WTC11 (cell line): ENCODE results near the gene NFAT5. TPM values are rescaled to one million over a fixed set of nuclear protein-coding genes. Genes with fewer than 3 reads are reported as not detected.
A peak's percentile ranks its signal among the peaks of the same experiment; 100 is the strongest.

ENCODE experiments used
- ATAC-seq: fragments of 200-7000 bp; cut with Tn5 transposase; 2 replicates; pipeline ENCODE4 v1.10.0; 2021; ENCODE audit warnings: mild to moderate bottlenecking, moderate library complexity
- CTCF ChIA-PET: fragments of 300-600 bp; sonication (Branson Sonifier 250); formaldehyde crosslinking; loops from one replicate; lab custom pipeline; 2021; ENCODE audit warnings: antibody characterized with exemption; lab: Charles Lee
- POLR2A ChIA-PET: fragments of 350-600 bp; sonication (Branson Sonifier 250); formaldehyde crosslinking; loops from one replicate; lab custom pipeline; 2021; ENCODE audit warnings: antibody characterized with exemption; lab: Charles Lee
- DNase-seq: peaks from one replicate; pipeline ENCODE4 v3.0.0; 2021; ENCODE audit warnings: low spot score
- H3K27ac Mint-ChIP-seq: 2 replicates; pipeline ENCODE4 v1.8.0; 2021; ENCODE audit warnings: mixed read lengths
- H3K27me3 Mint-ChIP-seq: 2 replicates; pipeline ENCODE4 v1.8.0; 2021; ENCODE audit warnings: low read depth, mild to moderate bottlenecking, moderate library complexity, mixed read lengths
- H3K36me3 Mint-ChIP-seq: 2 replicates; pipeline ENCODE4 v1.8.0; 2021; ENCODE audit warnings: mixed read lengths
- H3K4me1 Mint-ChIP-seq: 2 replicates; pipeline ENCODE4 v1.8.0; 2022; ENCODE audit warnings: mixed read lengths
- H3K4me3 Mint-ChIP-seq: 2 replicates; pipeline ENCODE4 v1.8.0; 2021; ENCODE audit warnings: mild to moderate bottlenecking, moderate library complexity, mixed read lengths
- H3K9me3 Mint-ChIP-seq: 2 replicates; pipeline ENCODE4 v1.8.0; 2021; ENCODE audit warnings: mixed read lengths
- AFF4 ChIP-seq: sonication (generic); formaldehyde crosslinking; IDR thresholded peaks from 2 replicates; pipeline ENCODE4 v1.8.1; 2023; ENCODE audit warnings: mild to moderate bottlenecking, missing genetic modification reagents, borderline replicate concordance
- ATF1 ChIP-seq: sonication (generic); formaldehyde crosslinking; IDR thresholded peaks from 2 replicates; pipeline ENCODE4 v1.8.1; 2023; ENCODE audit warnings: mild to moderate bottlenecking, moderate library complexity, missing genetic modification reagents
- CDX4 ChIP-seq: fragments of 250-450 bp; sonication (Bioruptor Pico); IDR thresholded peaks from 2 replicates; pipeline ENCODE4 v1.9.0; 2021; ENCODE audit warnings: moderate library complexity, mild to moderate bottlenecking, inconsistent platforms, borderline replicate concordance
- E2F1 ChIP-seq: sonication (generic); formaldehyde crosslinking; IDR thresholded peaks from 2 replicates; pipeline ENCODE4 v1.8.0; 2022; ENCODE audit warnings: mild to moderate bottlenecking, missing genetic modification reagents
- GABPB1 ChIP-seq: sonication (generic); formaldehyde crosslinking; IDR thresholded peaks from 2 replicates; pipeline ENCODE4 v1.8.1; 2023; ENCODE audit warnings: mild to moderate bottlenecking, missing genetic modification reagents
- HMGA2 ChIP-seq: fragments of 250-450 bp; sonication (Bioruptor Pico); IDR thresholded peaks from 2 replicates; pipeline ENCODE4 v1.4.0; 2021; ENCODE audit warnings: mild to moderate bottlenecking, moderate library complexity
- HMGXB4 ChIP-seq: sonication (generic); formaldehyde crosslinking; IDR thresholded peaks from 2 replicates; pipeline ENCODE4 v1.8.1; 2023; ENCODE audit warnings: mild to moderate bottlenecking, moderate library complexity, missing genetic modification reagents
- KAT7 ChIP-seq: sonication (generic); formaldehyde crosslinking; IDR thresholded peaks from 2 replicates; pipeline ENCODE4 v1.8.1; 2023; ENCODE audit warnings: missing genetic modification reagents, mild to moderate bottlenecking, borderline replicate concordance
- MLX ChIP-seq: sonication (generic); formaldehyde crosslinking; IDR thresholded peaks from 2 replicates; pipeline ENCODE4 v1.8.1; 2023; ENCODE audit warnings: mild to moderate bottlenecking, missing genetic modification reagents, moderate library complexity
- SMAD3 ChIP-seq: sonication (generic); formaldehyde crosslinking; IDR thresholded peaks from 2 replicates; pipeline ENCODE4 v1.8.0; 2022; ENCODE audit warnings: missing genetic modification reagents, mild to moderate bottlenecking, borderline replicate concordance
- ZNF138 ChIP-seq: sonication (generic); formaldehyde crosslinking; conservative IDR thresholded peaks from 2 replicates; pipeline ENCODE4 v1.8.1; 2022; ENCODE audit warnings: mild to moderate bottlenecking, moderate library complexity, missing genetic modification reagents
- ZNF263 ChIP-seq: sonication (generic); formaldehyde crosslinking; IDR thresholded peaks from 2 replicates; pipeline ENCODE4 v1.8.1; 2022; ENCODE audit warnings: low read depth, mild to moderate bottlenecking, moderate library complexity, missing genetic modification reagents
- ZNF532 ChIP-seq: fragments of 250-450 bp; sonication (Bioruptor Pico); IDR thresholded peaks from 2 replicates; pipeline ENCODE4 v1.9.0; 2021; ENCODE audit warnings: mild to moderate bottlenecking, borderline replicate concordance
- total RNA-seq: library from RNA; stranded (reverse); gene quantifications from 3 replicates; pipeline ENCODE4 v1.2.3, GENCODE V29; 2021

Gene NFAT5
- total RNA-seq, 1 experiment from 2014 or later, result 23.2 TPM

GRCh38 chr16:69607674-69608073, 41.9 kb downstream of the NFAT5 start:
- ChIA-PET CTCF (no interaction called here), POLR2A (no interaction called here)
- DNase-seq (no peak), ATAC-seq (no peak)
- TF ChIP-seq HMGXB4 (no peak), E2F1 (CRISPR knock-in tag) (no peak), ATF1 (CRISPR knock-in tag) (no peak), CDX4 (CRISPR knock-in tag) (no peak), GABPB1 (CRISPR knock-in tag) (no peak), ZNF263 (CRISPR knock-in tag) (no peak), SMAD3 (no peak), MLX (CRISPR knock-in tag) (no peak), ZNF138 (CRISPR knock-in tag) (no peak), ZNF532 (no peak), AFF4 (CRISPR knock-in tag) (no peak), HMGA2 (no peak), KAT7 (CRISPR knock-in tag) (no peak)
- Mint-ChIP-seq H3K27ac (peak overlapping the region; percentile 0; the same call in 1 of the 2 replicates), H3K27me3 (no peaks in the 10 kb centered on the region), H3K4me1 (peaks cover 14% of the 10 kb centered on the region), H3K36me3 (no peaks in the 10 kb centered on the region), H3K4me3 (no peak overlapping the region), H3K9me3 (no peaks in the 10 kb centered on the region)
